T-helper 9 cell (primary cell): ENCODE measurements around the gene SERPINB8.

Experiments
- DNase-seq: peaks from one replicate; pipeline ENCODE4 v3.0.0-alpha.2; 2020

Gene SERPINB8

DNA sequence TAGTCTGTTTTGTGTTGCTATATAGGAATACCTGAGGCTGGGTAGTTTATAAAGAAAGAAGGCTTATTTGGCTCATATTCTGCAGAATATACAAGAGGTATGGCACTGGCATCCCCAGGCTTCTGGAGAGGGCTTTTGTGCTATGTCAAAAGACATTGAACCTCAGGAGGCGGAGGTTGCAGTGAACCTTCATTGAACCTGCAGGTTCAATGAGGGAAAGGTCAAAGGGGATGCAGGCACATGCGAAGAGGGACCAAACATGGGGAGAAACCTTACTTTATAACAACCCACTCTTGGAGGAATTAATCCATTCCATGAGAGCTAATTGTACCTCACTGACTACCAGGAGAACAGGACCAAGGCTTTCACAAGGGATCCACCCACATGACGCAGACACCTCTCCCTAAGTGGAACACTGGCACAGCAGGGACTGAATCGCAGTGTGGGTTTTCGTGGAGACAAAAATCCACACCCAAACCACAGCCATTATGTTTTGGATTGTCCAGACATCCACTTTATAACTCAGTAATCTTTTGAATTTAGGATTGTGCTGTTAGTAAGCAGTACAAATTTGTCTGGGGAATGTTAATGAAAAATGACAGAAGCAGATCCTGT lies 4.1 kb upstream of the SERPINB8 start:
- no peak for DNase-seq

DNA sequence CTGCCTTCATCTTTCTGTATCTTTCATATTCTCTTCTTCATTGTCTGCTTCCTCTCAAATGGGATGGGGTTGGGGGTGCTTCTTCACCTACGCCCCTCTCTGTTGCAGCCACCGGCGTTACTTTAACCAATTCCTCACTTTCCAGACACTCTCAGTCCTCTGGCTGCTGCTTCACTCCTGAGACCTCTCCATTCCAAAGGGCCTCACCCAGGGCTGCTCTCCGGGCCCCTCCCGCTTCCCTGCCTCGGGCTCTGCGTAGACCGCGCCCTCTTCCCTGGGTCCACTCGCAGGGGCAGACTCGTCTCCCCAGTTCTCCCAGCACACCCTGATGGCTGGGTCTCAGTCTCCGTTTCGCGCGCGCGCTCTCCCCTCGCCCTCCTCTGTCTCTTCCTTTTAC lies 926 bp downstream of the SERPINB8 start:
- DNase-seq: no peak

DNA sequence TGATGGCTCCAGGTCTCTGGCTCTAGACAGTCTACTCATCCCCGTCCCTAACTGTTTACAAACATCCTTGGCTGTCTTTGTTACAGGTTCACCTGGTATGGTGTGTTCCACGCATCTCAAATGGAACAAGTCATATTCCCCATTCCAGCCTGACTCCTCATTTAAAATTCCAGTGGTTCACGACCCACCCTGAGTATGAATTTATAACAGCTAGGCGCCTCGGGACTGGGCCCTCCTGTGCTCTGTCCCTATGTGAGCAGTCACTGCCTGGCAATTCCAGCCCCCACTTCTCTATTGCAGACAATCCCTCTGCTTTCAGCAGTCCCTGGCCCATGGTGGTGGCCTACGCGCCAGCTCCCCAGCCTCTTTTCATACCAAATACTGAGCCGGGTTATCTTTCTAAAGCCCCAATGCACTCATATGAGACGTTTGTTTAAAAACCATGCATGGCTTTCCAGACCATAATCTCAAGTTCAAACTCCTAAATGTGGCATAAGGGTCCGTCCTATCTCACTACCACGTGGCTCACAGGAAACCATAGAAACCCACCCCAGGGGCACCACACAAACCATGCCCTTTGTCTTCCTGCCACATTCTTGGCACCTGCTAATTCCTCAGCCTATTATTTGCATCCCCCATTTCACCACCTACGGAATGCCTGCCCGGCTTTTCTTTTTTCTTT lies 1.6 kb downstream of the SERPINB8 start:
- no peak for DNase-seq

DNA sequence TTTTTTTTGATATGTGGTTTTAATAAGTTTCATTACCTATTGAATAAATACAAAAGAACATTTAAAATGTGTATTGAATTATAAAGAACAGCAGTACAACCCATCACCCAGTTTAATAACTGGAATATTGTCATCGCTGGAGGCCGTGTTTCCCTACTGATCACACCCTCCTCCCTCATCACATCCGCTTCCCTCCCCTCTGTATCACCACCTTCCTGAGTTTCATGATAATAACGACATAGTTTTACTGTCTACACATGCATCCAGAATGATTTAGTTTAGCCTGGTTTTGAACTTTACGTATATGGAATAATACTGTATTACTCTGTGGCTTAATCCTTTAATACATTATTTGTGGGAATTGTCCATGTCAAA lies 2.1 kb downstream of the SERPINB8 start:
- DNase-seq: no peak

DNA sequence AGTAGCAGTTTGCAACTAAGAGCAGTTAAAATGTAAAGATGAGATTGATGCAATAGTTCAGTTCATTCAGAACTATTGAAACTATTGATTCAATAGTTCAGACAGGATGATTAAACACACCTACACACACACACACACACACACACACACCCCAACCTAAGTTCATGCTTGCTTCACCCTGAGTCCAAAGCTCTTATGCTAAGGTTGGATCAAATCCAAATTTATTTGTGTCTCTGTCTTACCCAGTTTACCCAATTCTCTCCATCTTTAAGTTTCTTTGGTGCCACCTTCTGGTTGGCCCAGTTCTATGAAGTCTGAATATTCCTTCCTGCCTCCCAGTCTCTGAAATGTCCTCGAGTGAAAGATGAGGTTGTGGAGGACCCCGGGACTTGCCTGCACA lies 5.1 kb downstream of the SERPINB8 start:
- no peak for DNase-seq

DNA sequence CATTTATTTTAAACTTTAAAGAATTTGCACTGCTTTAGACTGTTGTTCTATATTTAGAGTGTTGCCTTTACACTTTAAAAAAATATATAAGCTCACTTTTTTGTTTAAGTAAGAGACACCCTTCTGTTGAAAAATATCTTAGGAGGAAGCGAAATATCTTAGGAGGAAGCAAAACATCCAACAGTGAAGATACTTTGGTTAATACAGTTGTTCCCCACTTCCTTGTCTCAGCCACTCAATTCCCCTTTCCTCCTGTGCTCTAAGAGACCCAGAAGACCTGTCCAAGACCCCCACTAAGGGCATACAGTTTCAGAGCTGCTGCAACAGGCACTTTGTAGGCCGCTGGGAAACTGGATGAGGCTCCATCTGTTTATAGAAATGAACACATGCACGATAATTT lies 5.7 kb downstream of the SERPINB8 start:
- DNase-seq: no peak

DNA sequence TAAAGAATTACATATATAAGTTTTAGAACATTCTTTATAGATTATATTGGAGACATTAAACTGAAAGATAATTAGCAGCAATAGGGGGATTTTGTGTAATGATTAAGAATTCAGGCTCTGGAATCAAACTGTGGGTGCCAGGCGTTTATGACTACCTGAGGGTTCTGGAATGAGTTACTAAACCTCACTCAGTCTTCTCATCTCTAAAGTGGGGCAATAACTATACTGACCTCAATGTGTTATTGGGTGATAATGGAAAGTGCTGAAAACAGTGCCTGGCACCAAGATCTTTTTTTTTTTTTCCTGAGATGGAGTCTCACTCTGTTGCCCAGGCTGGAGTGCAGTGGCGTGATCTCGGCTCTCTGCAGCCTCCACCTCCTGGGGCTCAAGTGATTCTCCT lies 7.2 kb downstream of the SERPINB8 start:
- no peak for DNase-seq

DNA sequence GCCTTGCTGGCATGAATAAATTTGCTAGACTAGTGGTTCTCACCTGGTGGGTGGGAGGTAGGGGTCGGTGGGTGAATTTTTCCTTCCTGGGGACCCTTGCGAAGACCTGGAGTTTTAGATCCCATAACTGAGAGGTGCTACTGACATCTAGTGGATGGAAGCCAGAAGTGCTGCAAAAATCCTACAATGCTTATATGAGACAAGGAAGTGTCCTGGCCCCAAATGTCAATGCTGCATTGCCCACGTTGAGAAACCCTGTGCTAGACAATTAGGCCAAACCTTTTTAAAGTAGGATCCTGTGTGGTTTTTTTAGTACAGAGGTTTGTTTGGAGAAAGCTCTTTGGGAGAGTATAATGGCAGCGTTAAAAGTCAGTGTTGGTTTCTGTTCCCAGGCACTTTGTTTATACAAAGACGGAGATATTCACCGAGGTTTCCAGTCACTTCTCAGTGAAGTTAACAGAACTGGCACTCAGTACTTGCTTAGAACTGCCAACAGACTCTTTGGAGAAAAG lies 9.6 kb downstream of the SERPINB8 start:
- no peak for DNase-seq

DNA sequence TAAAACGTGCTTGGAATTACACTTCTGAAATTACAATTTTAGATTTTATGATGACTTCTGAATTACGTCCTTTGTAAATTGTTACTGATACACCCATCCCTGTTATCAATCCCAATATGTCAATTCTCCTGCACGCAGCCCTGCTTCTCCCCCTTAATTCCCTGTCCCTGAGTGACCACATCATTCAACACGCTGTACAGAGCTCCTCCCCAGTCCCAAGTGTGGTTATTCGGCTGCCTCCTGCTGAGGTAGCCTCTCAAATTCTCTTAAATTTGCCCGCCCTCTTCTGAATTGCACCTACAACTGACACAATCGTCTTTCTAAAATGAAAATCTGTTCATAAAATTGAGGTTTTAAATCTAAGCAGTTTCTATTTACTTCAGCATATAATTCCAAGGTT lies 10.1 kb downstream of the SERPINB8 start:
- DNase-seq: no peak

DNA sequence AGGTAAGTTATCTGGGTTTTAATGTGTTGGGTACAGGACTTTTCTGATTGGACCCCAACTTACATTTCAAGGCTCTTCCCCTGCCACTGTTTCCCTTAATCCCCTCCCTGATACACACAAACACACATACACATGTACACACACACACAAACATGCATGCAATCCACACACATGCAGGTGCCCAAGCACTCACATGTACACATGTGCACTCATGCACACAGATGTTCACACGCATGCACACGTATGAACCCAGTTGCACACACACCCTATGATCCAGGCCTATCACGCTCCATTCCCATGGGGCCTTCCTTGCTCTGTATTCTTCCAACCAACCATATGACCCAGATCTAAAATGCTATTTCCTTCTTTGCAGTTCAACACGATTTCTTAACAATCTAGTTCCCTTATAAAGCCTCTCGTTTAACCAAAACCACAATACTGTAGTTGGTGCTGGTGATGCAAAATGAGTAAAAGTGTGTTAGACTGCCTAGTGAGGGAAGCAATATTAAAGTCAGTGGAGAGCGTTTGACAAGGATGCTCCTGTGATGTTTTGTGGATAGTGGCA lies 11.1 kb downstream of the SERPINB8 start:
- DNase-seq: no peak

DNA sequence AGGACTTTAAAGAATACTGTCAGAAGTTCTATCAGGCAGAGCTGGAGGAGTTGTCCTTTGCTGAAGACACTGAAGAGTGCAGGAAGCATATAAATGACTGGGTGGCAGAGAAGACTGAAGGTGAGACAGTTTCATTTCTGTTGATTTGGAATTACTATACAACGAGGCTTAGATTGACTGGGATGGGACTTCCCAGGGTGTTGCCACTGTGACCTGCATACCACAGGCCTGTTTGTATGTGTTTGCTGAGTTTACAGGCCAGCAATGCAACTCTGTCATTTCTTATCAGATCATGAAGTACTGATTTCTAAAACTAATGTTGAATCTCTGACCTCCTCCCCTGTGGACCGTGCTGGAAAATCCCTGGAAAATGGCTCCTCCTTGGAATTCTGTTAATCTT lies 11.8 kb downstream of the SERPINB8 start:
- DNase-seq: no peak

DNA sequence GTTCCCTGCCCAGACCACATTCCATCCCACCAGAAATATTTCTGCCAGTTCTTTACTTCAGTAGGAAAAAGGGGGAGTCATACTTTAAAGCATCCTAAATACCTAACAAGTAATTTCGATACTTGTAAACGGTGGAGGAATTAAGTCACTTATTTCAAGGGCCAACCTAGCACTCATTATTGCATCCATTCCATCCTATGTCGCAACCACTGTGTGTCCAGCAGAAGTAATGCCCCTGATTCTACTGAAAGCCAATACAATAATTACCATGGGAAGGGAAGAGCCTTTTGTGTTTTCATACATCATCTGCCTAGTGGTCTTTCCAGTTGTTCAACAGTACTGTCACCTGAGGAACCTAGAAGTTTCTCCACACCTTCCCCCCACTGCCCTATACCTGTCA lies 12.5 kb downstream of the SERPINB8 start:
- no peak for DNase-seq

DNA sequence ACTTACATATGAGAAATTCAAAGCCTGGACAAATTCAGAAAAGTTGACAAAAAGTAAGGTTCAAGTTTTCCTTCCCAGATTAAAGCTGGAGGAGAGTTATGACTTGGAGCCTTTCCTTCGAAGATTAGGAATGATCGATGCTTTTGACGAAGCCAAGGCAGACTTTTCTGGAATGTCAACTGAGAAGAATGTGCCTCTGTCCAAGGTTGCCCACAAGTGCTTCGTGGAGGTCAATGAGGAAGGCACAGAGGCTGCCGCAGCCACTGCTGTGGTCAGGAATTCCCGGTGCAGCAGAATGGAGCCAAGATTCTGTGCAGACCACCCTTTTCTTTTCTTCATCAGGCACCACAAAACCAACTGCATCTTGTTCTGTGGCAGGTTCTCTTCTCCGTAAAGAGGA lies 17.0 kb downstream of the SERPINB8 start:
- DNase-seq: no peak

DNA sequence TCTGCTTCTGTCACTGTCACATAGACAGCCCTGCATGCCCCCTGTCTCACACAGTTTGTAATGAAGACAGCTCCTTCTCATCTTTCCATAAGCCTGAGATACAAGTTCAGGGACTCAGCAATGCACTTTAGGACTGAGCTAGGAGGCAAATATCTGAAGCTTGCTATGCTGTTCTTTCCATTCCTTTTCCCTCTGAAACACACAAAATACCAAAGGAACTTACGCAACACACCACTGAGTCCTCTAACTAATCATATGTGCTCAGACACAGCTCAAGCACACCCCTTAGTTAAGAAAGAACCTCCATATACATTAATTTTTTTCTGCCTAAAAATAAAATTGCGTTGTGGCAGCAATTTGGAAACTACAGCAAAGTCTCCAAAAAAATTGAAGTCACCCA lies 17.9 kb downstream of the SERPINB8 start:
- no peak for DNase-seq

DNA sequence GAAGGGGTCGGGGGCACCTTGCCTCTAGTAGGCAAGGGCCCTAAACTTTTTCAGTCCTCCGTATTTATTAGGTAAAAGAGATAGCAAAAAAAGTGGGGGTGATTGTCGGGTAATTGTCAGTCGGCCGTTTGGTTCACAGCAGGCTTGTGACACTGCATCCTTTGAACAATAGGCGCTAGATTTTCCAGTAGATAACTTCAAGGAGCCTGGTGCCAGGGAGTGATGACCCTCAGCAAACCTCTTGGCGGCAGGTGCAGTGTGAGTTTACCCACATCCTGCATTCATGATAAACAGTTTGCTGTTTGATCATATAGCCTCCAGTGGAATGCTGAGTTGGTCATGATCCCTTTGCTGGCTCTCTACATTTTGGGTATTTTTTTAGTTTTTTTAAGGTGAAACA lies 22.9 kb downstream of the SERPINB8 start:
- no peak for DNase-seq

DNA sequence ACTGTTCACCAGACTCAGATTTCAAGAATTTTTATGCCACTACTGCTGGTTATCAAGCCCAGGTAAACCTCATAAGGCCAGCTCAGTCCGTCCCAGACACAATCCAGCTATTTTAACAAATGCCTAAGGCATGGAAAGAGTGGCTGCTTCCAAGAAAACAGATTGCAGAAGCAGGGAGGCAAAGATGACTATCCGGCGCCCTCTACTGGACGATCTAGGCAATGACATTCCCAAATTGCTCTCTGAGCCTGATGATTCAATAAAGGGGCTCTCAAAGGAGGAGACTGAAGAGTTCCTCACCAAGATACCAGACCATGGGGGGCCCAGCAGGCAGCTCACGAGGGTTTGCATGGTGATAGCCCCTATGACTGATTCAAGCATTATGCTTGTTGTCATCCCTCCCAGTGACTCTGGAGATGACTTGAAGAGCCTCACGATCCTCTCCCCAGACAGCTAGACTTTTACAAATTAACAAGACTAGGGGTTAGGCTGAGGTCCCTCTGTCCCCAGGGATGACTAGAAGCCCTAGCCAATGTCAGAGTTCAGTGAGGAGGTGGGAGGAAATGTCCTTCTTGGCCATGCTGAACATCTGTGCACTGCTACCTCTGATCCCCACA lies 25.0 kb downstream of the SERPINB8 start:
- peak; percentile 31 for DNase-seq

DNA sequence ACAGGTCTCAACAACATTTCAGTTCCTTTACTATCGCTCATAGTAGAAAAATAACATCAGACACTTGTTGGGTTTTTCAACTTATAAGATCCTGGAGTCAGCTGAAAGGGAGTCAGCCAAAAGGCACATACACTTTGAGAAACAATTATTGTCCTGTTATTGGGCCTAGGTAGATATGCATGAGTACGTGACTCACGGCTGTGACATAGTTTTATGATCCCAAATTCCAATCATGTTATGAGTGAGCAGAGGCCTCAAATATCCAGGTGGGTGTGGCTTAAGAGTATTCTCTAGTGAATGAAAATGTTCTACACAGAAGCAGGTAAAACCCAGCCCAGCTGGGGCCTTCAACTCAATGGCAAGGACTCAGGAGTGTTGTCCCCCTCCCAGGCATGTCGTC lies 27.2 kb downstream of the SERPINB8 start:
- DNase-seq: no peak

DNA sequence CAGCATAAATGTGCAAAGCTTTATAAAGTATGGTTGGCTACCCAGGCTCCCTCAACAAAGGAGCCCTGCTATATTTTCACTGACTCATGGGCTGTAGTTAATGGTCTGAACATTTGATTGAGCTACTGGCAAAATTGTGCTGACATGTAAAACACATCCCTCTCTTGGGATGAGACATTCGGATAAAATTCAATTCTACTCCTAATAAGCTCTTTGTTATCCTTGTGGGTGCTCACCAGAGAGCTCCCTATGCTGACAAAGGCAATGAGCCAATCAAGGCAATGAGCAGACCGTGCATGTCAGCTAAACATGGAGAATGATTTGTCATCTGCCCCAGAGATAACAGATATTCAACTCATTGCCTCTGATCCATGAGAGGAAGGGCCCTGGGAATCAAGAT lies 27.7 kb downstream of the SERPINB8 start:
- no peak for DNase-seq

DNA sequence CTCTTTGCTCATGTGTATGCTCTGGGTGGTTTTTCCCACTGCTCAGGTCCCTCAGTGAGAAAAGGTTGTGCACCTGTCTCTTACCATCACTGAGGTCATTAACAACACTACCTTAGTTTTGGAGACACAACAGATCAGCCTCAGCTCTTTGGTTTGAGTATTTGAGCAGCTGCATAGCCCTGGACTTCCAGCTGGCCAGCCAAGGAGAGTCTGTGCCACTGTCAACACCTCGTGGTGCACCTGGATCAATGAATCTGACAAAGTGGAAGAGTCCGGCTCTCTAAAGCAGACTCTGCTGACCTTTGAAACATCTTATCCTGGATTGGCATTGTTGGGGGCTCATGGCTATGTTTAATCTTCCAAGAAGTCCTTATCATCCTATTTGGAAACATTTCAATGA lies 30.0 kb downstream of the SERPINB8 start:
- DNase-seq: no peak

DNA sequence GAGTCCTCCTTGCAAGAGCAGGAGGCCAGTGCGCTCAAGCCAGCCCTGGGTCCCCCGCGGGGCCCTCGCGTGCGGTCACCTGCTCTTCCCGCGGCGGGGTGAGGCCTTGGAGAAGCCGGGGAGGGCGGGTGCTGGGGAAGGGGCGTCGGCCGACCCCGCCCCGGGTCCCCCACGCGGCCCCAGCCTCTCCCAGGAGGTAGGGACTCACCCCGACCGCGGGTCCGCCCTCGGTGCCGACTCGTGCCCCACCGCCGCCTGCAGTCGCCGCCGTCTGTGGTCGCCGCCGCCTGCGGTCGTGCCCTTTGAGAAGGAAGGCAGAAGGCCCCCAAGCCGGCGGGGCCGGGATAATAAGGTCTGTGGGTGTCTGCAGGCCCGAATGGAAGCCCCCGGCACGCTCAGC lies 32.7 kb downstream of the SERPINB8 start:
- no peak for DNase-seq

DNA sequence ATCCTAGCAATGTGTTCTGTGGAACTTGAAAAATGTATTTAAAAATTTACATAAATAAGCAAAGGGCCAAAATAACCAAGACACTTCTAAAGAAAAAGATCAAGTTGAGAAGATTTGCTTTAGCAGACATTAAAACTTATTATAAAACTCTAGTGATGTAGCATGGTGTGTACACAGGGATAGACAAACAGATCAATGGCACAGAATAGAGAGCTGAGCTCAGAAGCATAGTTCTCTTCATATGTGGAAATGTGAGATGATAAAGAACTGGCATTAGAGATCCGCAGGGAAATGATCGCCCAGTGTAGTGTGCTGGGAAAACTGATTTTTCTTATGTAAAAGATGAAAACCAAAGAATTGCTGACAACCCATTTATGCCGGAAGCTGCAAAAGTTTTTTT lies 39.4 kb downstream of the SERPINB8 start:
- DNase-seq: no peak

DNA sequence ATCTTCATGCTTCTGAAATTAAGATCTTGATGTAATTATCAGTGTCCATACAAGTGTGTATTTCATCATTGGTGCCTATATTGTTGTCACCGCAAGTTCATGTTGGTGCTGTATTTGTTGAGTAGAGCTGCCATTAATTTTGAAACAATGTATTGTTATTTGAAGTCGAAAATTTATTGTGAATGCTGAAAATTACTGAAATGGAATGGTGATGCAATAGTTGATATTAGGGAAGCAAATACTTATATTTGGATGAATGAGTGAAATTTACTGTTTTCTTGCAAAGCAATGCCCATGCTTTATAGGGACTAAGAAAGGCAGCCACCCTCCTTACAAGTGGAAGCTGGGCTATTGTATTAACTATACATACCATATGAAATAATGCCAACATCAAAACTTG lies 41.6 kb downstream of the SERPINB8 start:
- no peak for DNase-seq

DNA sequence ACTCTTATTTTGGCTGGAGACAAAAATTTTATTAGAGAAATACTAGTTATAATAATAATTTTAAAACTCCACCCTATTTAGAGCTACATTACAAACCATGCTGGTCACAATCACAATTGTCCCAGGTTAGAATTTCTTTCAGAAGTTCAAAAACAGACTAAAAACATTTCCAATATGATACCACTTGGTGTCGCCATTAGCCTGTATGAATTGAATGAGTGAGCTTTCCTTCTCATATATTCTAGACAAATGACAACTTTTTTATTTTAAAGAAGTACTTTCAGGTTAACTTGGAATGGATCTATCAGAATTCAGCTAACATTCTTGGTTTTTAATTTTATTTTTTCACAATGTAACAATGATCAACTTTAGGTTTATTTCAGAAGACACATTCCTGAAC lies 48.0 kb downstream of the SERPINB8 start:
- DNase-seq: no peak
